ENCODE results near the gene ZC3H12C. TPM values are rescaled to one million over a fixed set of nuclear protein-coding genes. Genes with fewer than 3 reads are reported as not detected.

ZC3H12C gene
- total and polyA plus RNA-seq, 10 of the 15 experiments (the other 5 are each of a cell fraction or from before 2014, with no cell fraction given): 0.31 to 31.0 (median 3.7) TPM

GRCh38 chr11:110089617-110090282 lies 3.4 kb upstream of the ZC3H12C start (continued):
- TF ChIP-seq ZBTB11 (CRISPR knock-in tag; IDR thresholded peaks at IDR 0.05) (no peak), STAT1 (conservative IDR thresholded peaks at IDR 0.05) (no peak), ZBED1 (IDR thresholded peaks at IDR 0.05; ENCODE audit: borderline replicate concordance) (no peak), HDGF (IDR thresholded peaks at IDR 0.05) (peak; percentile 76; the same call in 1 of the 2 replicates), E2F8 (IDR thresholded peaks at IDR 0.05; ENCODE audit: low read depth, partially characterized antibody) (no peak), MEF2A (IDR thresholded peaks at IDR 0.05; ENCODE audit: insufficient read depth, low read depth, low read length) (no peak), POLR2AphosphoS5 (IDR thresholded peaks at IDR 0.05; ENCODE audit: low read length) (peak; percentile 67; the same call in 1 of the 2 replicates), SIN3A (IDR thresholded peaks at IDR 0.05; ENCODE audit: low read depth, low read length) (no peak), IRF3 (IDR thresholded peaks at IDR 0.05) (no peak), CEBPZ (IDR thresholded peaks at IDR 0.05; ENCODE audit: low read depth, low read length) (no peak), BCLAF1 (IDR thresholded peaks at IDR 0.05) (no peak), TARDBP (IDR thresholded peaks at IDR 0.05; ENCODE audit: borderline replicate concordance) (no peak), NR2F1 (conservative IDR thresholded peaks at IDR 0.05) (no peak; the same call in 1 of the 2 replicates), MYC (IDR thresholded peaks at IDR 0.05; ENCODE audit: insufficient read depth, insufficient read length, insufficient replicate concordance, low read length, severe bottlenecking) (no peak), CREM (IDR thresholded peaks at IDR 0.05; ENCODE audit: low read depth) (peak; percentile 69; the same call in 1 of the 2 replicates), ZNF217 (IDR thresholded peaks at IDR 0.05) (no peak)
